NCI-H2107 treated with DMSO at 0.1 percent for 48 hours (cell line): ENCODE results near the gene TMEM52.

Source experiments
- DNase-seq: peaks from one replicate; lab custom pipeline; 2025; ENCODE audit not compliant: unreplicated experiment; lab: John Stamatoyannopoulos, UW

TMEM52 gene

DNA sequence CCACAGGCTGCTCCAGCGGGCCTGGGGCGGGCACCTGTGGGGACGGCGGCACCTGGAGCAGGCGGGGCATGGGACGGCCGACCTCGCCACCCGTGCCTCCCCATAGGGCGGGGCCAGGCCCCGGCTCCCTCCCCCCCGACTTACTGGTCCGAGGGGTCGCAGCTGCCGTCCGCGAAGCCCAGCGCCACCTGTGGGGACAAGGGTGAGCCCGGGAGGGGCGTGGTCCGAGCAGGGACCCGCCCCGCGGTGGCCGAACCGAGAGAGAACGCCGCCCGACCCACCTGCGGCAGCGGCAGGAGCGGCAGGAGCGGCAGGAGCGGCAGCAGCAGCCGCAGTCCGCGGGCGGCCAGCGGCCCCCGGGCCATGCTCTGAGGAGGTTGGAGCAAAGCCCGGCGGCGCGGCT lies at the start of gene TMEM52:
TMEM52 (minus strand) TSS at position 379 of the 403 bp plus-strand sequence; CDS start at position 365, 14 bp downstream.
- no peak for DNase-seq

DNA sequence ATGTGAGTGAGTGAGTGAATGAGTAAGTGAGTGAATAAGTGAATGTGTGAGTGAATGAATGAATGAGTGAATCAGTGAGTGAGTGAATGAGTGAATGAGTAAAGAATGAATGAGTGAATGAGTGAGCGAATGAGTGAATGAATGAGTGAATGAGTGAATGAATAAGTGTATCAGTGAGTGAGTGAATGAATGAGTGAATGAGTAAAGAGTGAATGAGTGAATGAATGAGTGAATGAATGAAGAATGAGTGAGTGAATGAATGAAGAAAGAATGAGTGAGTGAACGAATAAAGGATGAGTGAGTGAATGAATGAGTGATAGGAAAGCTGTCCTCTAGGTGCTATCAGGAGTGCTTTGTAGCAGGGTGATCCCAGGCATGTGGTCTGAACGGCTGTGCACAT lies 48.8 kb upstream of the TMEM52 start:
- no peak for DNase-seq

DNA sequence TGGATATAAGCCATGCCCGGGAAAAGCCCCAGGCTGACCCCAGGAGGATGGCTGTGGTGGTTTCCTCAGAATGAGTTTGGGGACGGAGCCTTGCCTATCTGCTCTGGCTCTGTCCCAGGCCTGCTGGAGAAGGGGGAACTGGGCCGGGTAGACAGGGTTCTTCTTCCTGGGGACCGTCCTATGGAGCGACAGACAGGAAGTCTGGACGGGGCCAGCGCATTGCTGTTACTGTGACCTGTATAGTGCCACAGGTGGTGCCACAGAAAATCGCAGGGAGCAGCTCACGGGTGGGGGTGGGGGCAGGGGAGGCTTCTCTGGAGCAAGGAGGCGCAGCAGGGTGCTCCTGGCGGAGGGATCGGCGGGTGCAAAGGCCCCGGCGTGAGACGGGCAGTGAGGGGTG lies 48.1 kb upstream of the TMEM52 start:
- DNase-seq = no peak

DNA sequence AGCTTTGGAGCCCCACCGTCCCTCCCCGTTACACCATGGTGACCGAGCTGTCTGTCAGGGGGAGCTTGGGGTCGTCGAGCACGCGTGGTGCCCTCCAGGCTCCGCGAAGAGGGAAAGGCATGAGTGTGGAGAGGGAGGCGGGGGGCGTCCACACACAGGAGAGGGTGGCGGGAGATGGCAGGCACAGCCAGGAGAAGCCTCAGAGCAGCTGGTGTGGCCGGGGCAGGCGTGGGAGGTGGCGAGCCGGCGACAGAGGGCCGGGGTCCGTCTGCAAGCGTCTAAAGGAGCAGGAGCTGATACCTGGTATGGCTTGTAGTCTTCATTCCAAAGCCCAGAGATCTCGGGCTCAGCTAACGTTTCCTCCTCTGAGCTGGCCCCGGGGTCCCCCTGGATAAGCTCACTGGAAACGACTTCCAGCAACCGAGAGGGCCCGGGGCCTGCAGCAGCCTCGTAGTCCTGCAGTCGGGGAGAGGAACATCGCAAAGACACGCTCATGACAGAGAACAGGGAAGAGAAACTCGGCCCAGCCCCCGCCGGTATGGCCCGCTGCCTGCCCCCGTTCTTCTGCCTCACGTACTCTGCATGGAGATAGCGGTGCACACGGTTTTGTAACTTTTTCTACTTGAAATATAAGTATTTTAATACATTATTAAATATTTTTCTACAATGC lies 47.1 kb upstream of the TMEM52 start:
- DNase-seq = no peak

DNA sequence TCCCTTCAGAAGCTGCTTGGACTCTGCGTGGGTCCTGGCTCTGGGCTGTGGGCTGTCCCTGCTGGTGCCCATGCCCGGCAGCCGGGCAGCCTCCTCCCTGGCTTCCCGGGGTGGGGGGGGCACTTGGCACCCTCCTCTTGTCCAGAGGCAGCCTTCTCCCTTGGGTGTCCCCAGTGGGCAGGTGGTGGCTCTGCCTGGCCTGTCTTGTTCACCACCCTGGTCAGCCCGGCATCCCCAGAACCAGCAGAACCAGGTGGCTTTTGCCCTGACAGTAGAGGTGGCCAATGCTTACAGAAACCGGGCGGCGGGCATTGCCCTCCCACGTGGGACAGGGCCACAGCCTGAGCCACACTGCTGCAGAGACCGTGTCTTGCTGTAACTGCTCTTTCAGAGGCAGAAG lies 46.5 kb upstream of the TMEM52 start:
- DNase-seq = no peak

DNA sequence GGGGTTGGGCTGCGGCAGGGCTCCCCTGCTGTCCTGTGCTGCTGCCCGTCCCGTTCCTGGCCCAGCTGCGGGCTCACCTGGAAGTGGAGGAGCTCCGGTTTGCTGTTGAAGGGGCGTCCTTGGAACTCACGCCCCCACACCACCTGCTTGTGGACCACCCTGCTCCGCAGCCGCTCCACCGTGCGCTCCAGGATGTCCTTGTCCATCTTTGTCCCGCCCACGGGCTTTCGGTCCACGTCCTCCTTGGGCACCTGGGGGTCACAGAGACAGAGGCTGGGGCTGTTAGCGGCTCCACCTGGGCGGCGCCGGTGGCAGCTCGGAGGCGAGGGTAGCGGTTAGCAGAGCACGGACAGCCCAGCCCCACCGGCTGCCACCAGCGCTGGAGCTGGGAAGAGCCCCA lies 45.7 kb upstream of the TMEM52 start:
- no peak for DNase-seq

DNA sequence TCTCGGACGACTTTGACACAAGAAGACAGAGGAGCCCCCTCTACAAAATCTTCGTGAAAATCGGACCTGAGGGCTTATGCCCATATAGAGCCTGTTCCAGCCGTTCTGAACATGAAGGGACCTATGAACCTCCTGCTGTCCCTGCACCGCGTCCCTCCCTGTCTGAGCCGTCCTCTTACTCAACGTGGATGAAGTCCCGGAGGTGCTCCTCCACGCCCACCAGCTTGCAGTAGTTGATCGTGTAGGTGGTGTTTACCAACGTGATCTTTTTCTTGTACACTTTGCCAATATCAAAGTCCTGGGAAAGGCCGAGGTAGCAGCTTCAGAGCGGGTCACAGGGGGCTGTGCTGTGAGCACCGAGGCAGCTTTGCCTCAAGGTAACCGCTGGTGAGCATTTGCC lies 44.5 kb upstream of the TMEM52 start:
- DNase-seq = no peak

DNA sequence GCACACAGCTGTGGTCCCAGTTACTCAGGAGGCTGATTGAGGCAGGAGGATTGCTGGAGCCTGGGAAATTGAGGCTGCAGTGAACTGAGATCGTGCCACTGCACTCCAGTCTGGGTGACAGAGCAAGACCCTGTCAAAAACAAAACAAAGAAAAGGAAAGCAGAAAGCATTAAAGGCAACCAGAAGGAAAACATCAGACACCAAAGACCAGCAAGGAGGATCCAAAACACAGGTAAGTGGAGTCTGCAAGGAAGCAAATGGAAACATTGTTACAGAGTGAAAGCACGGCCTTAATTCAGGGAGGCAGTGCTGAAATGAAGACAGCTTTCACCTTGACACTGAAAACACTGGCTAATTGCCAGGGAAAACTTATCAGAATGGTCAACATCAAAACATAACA lies 43.7 kb upstream of the TMEM52 start:
- DNase-seq = no peak

DNA sequence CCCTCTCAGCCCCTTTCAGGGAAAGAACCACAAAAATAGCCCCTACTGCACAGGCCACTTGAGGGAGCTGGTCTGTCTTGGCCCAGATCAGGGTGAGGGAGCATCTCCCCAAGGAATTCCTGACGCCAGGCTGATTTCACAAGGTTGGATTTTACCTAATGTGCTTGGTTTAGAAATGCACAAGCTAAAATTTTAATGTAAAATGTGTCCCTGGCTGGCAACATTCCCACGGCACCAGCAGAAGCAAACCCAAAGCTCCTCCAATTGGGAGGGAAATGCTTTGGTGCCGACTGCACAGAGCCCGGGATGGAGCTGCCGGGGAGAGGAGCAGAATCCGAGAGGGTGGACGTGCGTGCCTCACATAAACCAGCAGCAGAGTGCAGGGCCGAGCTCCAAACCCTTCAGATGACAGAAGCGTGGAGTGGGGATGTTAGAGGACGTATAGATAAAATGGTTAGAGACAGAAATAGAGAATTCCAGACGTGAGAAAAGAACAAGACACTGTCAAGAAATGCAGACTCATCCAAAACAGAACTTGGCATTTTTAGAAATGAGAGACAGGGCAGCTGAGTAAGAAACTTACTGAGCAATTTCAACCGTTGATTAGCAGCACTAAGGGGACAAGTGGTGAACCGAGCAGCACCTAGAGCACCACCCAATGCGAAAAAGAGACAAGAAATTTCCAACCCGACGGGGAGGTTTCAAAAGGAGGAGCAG lies 41.6 kb upstream of the TMEM52 start:
- DNase-seq = no peak

DNA sequence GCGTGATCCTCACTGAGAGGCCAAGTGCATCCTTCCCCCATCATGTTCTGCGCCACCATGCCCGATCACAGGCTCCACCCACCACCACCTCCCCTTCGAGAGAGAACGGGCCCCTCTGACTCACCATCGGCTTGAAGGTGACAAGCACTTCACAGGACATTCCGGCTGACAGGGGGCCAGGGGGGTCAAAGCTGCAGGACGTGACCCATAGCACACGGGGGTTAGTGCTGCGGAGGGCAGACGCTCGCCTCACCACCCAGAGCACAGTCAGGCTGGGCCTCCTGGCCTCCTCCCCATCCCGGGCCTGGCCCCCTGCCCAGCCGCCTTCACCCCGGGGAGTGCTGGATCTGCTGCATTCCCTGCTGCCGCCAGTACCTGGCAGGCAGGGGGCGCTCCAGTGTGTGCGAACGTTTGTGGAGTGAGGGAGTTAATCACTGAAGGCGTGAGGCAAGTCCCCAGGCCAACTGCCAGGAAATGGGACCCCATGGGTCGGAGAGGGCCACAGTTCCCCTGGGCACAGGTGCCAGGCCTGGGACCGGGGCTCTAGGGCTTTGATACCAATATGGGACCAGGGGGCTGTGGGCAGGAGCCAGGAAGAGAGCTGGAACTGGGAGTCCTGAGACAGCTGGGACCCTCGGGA lies 40.9 kb upstream of the TMEM52 start:
- no peak for DNase-seq

DNA sequence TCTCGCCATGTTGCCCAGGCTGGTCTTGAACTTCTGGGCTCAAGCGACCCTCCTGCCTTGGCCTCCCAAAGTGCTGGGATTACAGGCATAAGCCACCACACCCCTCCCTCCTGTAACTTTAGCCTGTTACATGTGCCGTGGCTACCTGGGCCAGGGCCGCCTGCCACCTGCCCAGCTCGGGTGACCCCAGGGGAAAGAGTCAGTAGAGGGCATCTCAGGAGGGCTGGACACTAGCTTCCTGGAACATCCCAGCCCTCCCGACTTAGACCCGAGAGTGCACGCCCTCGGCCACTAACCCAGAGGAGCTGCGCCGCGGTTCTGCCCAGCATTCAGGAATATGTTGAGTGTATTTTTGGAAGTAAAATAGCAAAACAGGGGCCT lies 40.4 kb upstream of the TMEM52 start:
- no peak for DNase-seq

DNA sequence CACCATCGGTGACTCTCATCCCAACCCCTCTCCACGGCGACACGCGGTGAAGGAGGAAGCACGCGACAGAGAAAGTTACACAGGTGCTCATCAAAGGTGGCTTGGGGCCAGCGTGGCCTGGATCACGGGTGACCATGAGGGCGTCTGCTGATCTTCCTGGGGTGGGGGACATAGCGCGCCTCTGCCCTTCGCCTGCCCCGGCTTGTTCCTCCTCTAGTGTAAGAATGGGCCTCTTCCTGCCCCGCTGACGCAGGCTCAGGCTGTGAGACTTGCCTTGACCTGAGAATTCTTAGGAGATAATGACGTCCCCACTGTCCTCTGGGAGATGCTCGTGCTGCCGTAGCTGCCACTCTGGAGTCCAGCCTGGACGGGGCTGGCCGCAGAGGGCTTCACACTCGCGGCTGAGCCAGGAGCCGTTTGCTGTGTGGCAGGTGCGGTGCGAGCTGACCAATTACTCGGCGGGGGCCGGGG lies 39.0 kb upstream of the TMEM52 start:
- DNase-seq = no peak

DNA sequence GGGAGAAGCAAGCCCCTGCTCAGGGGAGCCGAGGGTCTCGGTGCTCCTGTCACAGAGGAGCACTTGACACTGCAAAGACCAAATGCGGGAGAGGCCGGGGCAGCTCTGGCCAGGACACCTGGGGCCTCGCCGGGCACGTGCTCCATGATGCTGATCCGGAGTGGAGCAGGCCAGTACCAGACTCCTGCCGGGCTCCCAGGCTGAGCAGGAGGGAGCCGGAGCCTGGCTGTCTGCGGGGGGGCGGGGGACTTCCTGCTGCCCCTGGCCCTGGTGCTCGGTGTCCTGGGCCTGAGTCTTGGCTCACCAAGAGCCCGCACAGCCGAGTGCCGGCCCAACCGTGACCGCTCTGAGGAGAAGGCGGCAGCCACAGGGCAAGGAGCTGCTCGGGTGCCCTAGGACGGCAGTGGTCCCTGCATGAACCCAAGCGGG lies 38.5 kb upstream of the TMEM52 start:
- no peak for DNase-seq

DNA sequence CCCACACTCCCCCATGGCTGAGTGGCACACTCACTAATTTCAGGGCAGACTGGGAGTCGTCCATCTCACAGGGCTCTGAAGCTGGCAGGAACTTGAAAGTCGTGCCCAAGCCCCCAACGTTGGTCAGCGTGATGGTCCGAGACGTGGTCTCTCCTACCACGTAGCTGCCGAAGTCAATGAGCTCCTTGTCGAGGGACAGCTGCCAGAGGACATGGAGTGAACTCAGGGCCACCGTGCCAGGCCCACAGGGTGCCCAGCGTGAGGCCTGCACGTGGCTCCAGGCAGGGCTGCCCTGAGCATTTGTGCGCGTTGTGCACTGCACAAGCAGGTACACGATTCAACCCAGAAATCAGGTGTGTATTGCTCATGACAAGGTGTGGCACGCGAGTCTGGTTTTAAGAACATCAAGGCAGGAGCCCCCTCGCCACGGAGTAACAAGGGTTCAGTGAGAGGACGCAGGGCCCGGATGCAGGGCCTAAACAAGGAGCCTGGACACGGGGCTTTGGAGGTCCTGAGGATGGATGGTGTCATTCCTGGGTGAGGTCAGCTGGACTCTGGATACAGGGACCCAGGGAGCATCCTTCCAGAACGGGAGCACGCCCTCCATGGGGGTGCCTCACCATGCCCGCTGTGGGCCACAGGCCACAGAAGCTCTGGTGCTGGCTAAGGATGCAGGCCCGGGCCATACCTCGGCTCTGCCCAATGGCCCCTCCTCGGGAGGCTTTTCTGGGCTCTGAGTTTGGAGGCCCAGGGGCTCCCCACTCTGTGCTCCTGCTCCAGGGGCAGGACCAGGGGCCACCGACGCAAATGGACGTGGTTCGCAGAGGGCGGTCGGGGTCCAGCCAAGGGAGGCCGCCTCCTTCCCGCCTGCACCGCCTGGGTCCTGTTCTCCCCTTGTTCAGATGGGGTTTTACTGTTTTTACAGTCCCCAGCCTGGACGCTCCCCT lies 37.8 kb upstream of the TMEM52 start:
- DNase-seq = no peak

DNA sequence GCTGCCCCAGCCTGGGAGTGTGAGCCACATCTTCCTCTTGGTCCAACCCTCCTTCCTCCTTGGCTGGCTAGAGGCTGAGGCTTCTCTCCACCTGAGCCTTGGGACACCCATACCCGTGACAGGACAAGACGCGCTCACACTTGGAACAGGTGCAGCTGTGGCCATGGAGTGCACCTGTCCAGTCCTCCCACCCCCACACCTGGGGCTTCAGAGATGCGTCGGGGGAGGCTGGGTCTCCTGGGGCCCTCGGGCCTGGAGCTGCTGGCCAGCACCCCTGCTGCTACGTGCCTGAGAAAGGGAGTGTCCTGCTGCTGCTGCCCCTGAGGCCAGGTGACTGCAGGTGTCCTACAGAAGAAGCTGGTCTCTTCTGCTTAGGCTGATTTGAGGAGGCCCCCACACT lies 37.0 kb upstream of the TMEM52 start:
- no peak for DNase-seq

DNA sequence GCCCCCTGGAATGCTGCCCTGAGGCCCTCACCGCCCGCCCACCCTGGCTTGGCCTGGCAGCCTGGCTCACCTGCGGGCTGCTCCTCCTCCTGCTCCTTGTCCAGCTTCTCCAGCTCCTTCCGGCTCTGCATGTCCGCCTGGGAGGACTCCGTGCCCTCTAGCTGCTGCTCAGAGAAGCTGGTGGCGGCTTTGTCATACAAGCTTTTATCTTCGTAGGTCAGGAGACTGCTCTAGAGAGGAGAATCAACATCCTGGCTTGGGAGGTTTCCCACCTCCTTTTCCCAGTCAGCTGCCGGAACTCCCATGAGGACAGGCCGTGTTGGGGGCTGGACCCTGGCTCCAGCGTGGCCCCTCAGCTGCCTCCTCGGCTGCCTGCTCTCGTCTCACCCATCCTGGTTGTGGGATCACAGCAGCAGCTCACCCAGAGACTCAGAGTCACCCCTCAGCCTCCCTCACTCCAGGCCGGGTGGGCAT lies 36.6 kb upstream of the TMEM52 start:
- no peak for DNase-seq

DNA sequence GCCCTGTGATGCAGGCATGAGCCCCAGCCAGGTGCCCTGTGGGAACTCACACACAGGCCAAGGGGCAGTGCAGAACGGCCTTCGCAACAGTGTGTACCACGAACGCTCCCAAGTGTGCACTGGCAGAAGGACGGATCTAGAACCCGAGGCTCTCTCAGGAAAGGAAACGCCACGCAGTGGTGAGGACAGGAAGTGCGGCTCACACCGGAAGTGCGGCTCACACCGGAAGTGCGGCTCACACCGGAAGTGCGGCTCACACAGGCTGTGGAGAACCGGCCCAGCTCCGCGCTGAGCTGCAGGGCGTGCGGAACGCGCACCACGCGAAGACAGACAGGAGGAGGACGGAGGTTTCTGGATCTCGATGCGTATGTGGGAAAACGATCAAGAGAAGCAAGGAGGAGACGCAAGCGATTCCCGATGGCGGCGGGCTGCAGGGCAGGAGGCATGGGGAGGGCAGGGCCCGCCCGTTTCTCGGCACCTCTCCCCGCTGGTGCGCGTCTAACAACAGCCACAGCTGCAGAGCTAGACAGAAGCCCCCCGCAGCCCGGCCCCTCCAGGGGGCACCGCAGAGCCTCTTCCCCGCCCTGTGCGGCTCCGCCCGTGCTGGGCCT lies 35.9 kb upstream of the TMEM52 start:
- DNase-seq = no peak

DNA sequence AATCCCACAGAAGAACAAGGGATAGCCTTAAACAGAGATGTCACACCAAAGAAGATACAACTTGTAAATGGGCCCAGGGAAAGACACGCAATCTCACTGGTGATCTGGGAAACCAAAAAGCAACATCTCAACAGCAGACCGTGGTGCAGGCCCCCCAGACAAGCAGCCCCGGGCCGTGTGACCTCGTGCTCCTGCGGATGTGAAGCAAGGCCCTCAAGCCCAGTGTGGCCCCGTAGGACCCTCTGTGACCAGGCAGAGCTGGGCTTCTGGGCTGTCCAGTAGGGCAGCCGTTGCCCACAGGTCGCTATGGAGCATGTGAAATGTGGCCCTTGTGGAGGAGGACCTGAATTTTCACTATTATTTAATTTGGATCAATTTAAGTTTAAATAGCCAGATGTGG lies 34.9 kb upstream of the TMEM52 start:
- DNase-seq = no peak

DNA sequence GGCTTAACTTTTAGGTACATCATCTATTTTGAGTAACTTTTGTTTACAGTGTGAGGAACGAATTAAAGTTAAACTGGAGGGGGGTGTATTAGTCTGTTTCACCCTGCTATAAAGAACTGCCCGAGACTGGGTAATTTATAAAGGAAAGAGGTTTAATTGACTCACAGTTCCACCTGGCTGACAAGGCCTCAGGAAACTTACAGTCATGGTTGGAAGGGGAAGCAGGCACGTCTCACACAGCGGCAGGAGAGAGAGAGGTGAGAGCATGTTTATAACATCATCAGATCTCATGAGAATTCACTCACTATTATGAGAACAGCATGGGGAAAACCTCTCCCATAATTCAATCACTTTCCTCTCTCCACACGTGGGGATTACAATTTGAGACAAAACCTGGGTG lies 31.9 kb upstream of the TMEM52 start:
- no peak for DNase-seq

DNA sequence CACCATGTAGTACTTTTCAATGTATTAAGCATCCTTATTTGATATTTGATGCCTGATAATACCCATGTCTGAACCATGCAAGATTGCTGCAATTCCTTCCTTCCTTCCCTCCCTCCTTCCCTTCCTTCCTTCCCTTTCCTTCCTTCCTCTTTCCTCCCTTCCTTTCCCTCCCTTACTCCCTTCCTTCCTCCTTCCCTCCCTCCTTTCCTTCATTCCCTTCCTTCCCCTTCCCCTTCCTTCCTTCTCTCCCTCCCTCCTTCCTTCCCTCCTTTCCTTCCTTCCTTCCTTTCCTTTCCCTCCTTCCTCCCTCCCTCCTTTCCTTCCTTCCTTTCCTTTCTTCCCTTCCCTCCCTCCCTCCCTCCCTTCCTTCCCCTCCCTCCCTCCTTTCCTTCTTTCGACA lies 29.7 kb upstream of the TMEM52 start:
- no peak for DNase-seq

DNA sequence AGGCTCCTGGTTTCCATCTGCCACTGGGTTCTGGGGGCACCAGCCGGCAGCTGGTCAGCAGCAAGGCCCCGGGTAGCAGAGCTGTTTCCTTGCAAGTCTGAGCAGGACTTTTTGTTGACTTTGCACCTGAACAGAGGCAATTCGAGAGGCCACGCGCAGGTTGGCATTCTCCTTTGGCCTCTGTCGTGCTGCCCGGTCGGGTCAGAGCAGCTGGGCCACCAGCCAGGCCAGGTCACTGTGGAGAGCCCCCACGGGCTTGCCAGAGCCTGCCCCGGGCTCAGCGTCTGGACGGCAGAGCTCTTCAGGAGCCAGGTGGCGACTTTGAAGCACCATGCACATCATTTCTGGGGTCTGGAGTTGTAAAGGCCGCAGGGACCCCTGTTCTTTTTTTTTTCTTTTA lies 28.4 kb upstream of the TMEM52 start:
- DNase-seq = no peak
